Measurements from ENCODE around the gene CD101.
"Not testable (repeated sequence)": the region's sequence is repeated elsewhere in the genome, so short reads cannot be mapped to it uniquely, and the experiment has no call there.

Gene CD101, protein sequence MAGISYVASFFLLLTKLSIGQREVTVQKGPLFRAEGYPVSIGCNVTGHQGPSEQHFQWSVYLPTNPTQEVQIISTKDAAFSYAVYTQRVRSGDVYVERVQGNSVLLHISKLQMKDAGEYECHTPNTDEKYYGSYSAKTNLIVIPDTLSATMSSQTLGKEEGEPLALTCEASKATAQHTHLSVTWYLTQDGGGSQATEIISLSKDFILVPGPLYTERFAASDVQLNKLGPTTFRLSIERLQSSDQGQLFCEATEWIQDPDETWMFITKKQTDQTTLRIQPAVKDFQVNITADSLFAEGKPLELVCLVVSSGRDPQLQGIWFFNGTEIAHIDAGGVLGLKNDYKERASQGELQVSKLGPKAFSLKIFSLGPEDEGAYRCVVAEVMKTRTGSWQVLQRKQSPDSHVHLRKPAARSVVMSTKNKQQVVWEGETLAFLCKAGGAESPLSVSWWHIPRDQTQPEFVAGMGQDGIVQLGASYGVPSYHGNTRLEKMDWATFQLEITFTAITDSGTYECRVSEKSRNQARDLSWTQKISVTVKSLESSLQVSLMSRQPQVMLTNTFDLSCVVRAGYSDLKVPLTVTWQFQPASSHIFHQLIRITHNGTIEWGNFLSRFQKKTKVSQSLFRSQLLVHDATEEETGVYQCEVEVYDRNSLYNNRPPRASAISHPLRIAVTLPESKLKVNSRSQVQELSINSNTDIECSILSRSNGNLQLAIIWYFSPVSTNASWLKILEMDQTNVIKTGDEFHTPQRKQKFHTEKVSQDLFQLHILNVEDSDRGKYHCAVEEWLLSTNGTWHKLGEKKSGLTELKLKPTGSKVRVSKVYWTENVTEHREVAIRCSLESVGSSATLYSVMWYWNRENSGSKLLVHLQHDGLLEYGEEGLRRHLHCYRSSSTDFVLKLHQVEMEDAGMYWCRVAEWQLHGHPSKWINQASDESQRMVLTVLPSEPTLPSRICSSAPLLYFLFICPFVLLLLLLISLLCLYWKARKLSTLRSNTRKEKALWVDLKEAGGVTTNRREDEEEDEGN

DNA sequence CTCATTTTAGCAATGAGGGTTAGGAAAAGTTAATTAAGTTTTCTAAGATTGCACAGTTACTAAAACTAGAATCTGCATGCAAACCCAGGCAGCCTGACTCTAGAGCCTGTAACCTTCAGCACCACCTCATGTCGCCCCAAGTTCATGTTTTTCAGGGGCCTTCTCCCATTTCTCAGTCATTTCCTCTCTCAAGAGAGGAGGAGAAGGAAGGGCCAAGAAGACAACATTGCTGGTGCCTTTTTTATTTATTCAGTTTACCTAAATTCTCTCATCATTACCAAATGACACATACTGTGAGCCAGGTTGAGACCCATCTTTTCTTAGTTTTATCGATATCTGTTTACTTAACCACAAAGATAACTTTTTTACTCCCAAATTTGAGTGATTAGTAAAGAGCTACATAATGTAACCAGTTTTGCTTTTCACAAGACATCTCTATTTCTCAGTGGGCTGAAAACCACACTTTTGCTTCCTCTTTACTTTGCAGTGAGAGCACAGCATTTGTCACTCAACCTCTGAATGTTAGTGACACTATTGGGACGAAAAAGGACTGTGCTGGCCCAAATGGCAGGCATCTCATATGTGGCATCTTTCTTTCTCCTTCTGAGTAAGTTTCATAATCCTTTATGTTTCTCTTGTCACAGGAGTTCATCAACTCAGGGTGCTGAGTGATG, at the start of gene CD101:
Gene CD101, plus strand, starts transcription at position 507 of the 674 bp plus-strand sequence. Its CDS starts 58 bp downstream, at position 565.
- intact Hi-C loops (cut with DNase I), result no loop called here
- no peak for DNase-seq

DNA sequence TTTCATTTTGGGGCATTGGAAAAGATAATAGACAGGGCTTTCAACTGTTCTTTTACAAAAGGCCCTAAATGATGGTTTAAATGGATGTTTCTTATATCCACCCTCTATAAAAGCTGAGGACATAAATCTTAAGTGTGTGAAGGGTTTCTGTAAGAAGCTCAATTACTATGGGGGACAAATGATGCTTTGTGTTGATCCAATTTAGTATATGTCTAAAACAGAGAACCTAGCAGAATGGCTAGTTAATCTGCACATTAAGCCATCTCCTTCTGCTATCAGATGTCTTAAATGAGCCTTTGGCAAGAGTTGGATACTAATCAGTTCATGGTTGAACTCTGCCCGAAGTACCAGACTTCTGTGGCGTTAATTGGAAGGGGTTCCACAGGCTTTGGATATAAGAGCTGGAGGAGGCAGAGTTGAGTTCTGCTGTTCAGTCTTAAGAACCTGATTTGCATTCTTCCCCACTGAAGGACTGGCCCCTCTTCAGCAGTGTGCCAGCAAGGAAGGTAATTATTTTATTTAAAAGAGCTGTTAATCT, 48.8 kb upstream of the CD101 start:
- intact Hi-C loops (cut with DNase I), result no loop called here
- DNase-seq, result no peak

DNA sequence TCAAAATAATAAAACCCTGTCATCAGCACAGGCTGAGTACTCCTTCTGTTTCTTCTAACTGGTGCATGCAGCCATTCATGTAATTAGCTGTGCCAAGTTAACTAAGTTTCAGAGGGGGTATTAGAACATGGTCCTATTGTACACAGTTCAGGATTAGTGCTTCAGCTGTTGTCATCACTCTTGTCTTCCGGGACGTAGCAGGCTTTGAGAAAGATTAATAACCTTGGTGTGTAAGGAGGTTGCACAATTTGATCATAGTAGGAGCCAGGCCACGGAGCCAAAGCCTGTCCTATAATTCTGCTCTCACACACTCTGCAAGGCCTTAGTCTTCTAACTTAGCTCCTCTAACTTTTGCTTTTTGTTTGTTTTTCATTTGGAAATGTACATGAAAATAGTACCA, 47.1 kb upstream of the CD101 start:
- intact Hi-C loops (cut with DNase I), result no loop called here

DNA sequence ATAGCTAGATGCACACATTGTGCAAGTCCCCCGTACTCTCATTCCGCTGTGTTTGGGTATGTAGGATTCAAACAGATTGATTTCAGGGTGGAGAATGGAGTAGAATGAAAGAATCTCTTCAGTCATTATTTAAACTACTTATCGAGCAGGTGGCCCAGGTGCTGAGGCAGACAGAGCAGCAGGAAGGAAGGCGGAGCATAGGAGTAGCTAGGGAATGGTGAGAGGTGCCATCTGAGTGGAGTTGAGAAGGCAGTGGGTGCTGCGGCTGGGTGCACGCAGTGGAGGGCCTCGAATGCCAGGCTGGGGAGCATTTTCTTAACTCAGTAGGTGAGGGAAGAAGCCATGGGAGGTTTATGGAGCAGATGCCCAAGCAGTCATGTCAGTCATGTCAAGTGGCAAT, 45.2 kb upstream of the CD101 start:
- no peak for DNase-seq
- intact Hi-C loops (cut with DNase I), result no loop called here

More for the DNA sequence above, 47.1 kb upstream of the CD101 start:
- no peak for DNase-seq

DNA sequence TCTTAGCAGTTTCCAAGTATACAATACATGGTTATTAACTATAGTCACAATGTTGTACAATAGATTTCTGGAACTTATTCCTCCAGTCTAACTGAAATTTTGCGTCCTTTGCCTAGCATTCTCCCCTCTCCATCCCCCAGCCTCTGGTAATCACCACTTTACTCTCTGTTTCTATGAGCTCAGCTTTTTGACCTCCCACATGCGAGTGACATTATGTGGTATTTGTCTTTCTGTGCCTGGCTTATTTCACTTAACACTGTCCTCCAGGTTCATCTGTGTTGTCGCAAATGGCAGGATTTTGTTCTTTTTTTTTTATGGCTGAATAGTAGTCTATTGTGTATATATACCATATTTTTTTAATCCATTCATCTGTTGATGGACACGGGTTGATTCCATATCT, 43.9 kb upstream of the CD101 start:
- no peak for DNase-seq
- intact Hi-C loops (cut with DNase I), result no loop called here

DNA sequence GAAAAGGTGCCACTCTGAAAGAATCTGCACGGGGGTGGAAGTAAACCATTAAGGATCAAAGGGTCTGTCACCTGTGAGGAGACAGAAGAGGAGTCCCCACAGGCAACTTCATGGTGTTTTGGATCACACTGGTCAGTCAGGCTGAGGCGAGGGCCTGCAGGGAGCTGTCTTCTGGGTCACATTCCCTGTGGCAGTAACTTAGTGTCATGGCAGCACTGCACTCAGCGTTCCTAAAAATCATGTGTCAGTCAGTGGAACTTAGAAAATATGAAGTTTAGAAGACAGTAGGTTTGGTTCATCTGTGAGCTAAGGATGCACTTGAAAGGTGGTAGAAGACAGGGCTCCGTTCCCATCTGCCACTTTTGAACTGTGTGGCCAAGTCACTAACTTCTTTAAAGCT, 43.5 kb upstream of the CD101 start:
- intact Hi-C loops (cut with DNase I), result no loop called here
- DNase-seq, result no peak

DNA sequence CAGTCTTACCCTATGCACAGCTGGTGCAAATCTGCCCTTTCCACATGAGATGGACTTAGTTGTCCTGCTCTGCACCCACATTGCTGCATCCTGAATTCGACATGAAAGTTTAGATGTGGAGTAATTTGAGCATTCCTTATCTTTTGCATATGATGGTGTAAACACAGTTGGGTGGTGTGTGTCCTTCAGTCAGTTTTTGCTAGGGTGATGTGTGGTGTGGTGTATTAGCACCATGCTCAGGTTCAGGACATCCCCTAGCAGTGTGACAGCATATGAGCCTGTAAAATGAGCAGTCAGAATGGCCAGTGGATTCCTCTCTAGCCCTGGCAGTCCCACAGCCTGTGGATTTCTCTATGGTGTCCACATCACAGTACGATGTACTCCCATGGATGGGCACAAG, 42.6 kb upstream of the CD101 start:
- intact Hi-C loops (cut with DNase I), result no loop called here
- no peak for DNase-seq

DNA sequence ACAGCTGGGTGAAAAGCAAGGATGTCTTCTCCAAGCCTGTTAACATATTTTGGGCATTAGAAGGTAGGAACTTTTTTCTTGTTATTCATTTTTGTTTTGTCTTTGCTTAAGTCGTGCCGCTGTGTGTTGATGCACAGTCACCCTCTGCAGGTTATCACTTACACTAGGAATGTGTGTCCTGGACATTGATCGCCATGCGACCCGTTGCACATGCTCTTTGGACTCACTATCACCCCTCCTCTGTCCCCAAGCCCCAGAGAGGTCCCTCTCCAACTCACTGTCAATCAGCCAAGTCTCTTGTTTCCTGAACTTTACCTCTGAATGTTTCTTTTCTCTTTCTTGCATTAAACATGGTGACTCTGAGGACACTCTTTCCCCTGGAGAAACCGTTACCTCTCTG, 40.0 kb upstream of the CD101 start:
- no peak for DNase-seq
- intact Hi-C loops (cut with DNase I), result no loop called here

DNA sequence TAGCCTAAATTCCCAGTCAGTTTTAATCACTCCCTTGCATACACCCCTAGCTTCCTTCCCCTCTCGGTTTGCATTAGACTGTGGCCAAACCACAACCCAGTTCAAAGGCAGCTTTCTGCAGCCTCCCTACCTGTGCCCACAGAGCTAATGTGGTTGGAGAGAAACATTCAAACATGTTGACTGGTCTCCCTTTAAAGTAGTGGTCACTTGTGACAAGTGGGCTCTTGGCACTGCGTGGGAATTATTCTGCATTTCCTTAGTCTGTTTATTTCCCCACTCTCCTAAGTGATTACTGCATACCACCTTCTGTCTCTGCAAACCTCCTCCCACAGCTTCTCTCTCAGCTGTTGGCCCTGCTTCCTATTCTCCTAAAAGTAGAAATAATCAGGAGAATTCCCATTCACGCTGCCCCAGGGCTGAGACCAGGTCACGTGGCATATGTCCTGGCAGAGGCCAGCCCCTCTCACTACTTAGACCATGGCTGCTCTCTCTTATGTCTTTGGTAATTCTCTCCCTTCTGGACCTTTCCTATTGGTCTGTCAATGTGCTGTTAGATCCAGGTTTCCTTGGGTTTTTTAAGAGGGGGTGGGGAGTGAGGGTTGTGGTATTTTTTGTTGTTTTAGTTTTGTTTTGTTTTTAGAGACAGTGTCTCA, 38.4 kb upstream of the CD101 start:
- intact Hi-C loops (cut with DNase I), result no loop called here
- no peak for DNase-seq

DNA sequence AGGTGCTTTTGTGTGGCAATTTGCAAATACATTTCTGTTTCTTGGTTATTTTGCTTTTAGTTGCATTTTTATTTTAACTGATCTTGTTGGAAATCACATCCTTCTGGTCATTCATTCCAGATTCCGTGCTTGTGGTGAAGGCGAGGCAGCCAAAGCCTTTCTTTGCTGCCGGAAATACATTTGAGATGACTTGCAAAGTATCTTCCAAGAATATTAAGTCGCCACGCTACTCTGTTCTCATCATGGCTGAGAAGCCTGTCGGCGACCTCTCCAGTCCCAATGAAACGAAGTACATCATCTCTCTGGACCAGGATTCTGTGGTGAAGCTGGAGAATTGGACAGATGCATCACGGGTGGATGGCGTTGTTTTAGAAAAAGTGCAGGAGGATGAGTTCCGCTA, 34.8 kb upstream of the CD101 start:
- no peak for DNase-seq
- intact Hi-C loops (cut with DNase I), result no loop called here

DNA sequence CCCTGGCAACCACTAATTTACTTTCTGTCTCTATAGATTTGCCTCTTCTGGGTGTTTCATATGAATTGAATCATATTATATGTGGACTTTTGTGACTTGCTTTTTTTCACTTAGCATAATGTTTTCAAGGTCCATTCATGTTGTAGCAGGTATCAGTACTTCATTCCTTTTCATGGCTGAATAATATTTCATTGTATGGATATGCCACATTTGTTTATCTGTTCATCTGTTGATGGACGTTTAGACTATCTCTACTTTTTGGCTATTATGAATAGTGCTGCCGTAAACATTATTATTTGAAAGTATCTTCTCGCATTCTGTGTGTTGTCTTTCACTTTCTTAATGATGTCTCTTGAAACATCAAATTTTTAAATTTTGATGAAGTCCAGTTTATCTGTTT, 32.8 kb upstream of the CD101 start:
- intact Hi-C loops (cut with DNase I), result no loop called here
- DNase-seq, result no peak

DNA sequence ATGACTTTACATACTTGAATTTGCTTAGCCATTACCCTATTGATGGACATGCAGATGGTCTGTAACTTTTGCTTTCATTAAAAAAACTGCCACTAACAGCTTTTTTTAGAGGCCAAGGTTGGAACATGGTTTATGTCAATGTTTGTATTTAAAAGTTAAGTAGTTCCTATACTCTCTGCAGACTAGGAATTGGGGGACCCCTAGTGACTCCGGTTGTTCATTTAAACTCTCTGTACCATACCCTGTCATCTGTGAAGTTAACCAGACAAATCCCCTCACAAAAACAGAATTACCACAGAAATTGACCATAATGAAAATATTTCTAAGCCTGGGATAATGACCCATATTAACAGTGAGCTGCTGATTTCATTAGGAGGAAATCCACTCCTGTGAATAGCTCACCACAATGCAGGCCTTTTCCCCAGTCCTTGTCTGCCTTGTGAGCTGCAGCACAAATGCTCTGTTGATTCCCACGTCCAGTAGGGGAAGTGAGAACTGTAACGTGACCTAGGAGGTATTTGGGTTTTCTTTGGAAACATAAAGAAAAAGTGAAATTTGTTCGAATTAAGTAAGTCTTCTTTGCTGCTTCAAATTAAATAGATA, 30.2 kb upstream of the CD101 start:
- no peak for DNase-seq

DNA sequence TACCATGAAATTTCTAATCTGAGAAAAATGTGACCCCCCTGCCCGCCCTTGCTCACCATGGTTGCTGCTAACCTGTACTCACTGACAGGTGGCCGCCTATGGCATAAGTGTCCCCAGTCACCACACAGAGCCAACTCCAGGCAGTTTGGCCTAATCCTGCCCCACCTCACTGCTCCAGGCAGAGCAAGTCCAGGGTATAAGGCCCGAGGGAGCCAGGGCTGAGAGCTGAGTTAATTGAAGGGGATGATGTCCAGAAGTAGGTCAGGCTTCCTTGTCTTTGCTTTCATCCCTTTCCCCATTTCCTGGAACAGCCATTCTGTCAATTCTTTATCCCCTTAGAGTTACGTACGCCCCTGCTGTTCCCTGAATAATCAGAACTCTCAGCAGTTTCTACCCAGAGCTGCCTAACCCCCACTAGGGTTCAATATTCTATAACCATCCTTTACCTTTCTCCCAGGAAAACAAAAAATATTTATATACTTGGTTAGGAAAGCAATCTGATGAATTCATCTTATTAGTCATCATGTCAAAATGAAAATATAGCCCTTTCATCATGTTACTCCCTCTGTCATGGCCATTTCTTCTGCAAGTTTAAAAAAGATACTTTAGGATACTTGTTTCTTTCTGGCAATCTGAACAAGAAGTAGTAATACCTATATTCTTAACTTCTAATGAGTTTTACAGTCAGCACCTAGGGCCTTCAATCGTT, 29.4 kb upstream of the CD101 start:
- DNase-seq, result no peak
- intact Hi-C loops (cut with DNase I), result no loop called here

More for the DNA sequence above, 30.2 kb upstream of the CD101 start:
- intact Hi-C loops (cut with DNase I), result no loop called here

DNA sequence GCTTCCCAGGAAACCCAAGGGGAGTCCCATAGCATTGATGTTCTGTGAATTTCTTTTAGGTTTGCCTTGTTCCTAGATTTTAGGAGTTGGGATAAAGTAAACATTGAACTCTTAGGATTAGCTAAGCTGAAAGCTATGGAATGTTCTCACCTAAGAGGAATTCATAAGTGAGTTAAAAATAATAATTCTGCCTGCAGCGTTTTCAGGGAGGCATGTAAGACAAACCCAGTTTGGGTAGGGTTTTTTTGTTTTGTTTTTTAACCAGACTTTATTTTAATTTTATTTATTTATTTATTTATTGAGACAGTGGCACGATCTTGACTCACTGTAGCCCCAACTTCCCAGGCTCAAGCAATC, 28.9 kb upstream of the CD101 start:
- intact Hi-C loops (cut with DNase I), result no loop called here

DNA sequence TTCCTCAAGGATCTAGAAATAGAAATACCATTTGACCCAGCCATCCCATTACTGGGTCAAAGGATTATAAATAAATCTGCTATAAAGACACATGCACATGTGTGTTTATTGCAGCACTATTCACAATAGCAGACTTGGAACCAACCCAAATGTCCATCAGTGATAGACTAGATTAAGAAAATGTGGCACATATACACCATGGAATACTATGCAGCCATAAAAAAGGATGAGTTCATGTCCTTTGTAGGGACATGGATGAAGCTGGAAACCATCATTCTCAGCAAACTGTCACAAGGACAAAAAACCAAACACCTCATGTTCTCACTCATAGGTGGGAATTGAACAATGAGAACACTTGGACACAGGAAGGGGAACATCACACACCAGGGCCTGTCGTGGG, 21.3 kb upstream of the CD101 start:
- intact Hi-C loops (cut with DNase I); DNase-seq: not testable (repeated sequence)

More for the DNA sequence above, 28.9 kb upstream of the CD101 start:
- DNase-seq, result no peak

DNA sequence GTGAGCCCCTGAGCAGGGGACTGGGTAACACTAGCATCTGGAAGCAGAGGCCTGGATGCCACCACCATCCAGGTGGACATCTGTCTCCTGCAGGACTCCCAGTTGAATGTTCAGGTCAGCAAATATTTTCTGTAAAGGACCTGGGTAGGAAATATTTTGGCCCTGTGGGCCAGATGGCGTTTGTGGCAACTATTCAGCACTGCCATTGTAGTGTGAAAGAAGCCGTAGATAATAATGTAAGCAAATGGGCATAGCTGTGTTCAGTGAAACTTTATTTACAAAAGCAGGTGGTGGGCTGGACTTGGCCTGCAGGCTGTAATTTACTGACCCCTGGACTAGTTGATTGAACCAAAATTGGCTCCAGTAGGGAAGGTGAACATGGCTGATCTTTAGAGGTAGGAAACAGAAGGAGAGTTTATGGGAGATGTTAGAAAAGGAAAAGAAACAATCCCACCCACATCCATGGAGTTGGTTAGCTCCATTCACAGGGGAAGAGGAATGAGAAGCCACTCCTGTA, 20.0 kb upstream of the CD101 start:
- intact Hi-C loops (cut with DNase I), result no loop called here
- DNase-seq, result no peak

DNA sequence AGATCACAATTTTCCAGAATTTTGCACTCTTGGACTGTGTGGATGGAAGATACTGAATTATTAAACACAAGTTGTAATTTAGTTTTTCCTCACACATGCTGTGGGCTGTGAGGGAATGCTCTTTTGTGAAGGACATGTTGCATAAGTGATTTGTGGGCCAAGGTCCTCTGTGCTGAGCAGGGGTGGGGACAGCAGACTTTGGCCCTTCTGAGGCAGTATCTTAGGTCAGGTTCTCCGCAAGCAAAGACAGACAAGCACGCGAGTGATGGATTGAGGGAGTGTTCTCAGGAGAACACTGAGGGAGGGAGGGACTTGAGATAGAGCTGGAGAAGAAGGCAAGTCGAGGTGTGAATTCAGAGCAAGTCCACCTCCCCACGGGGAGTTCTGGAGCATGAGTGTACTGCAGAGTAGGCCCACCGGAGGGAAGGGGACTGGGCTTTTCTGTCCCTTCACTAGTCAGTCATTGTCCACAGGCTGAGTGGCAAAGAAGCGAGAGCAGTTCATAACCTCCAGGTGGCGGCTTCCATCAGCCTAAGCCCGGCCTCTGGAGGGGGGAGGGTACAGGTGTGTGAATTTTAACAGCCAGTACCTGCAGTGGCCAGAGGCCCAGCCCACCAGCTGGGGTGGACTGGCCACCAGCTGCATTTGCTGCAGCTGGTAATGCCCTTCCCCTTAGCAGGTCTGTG, 19.1 kb upstream of the CD101 start:
- DNase-seq, result no peak
- intact Hi-C loops (cut with DNase I), result no loop called here

DNA sequence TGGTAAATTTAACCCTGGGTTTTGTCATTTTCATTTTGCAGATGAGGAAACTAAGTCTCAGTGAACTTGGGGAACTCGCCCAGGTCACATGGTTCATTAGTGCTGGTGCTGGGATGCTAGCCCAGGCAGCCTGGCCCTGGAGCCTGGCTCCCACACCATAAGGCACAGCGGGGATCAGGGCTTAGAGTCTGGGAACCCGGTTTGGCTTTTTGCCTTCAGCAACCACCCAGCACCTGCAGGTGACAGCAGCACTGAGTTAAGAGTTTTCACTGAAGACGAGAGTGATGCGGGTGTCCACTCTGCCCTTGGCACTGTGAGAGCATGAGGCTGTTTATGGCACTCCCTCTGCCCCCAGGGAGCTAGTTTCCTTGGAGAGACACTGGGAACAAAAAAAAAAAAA, 18.4 kb upstream of the CD101 start:
- DNase-seq, result no peak
- intact Hi-C loops (cut with DNase I), result no loop called here

Data from posterior cingulate gyrus (tissue), 11 donors.